Spleen (tissue), 11 donors: Measurements from ENCODE around the gene OR52K2. TPM values are rescaled to one million over a fixed set of nuclear protein-coding genes. Genes with fewer than 3 reads are reported as not detected.

Experiments
- DNase-seq: peaks from one replicate; pipeline ENCODE4 v3.0.0-alpha.2; 2020
- H3K27ac ChIP-seq, 8 donors: fragments of 200-600 bp; sonication (generic) in 7 of 8; 1 replicate in 4 of 8; 2 replicates in 4 of 8; pipeline versions ENCODE4 v1.5.0 to v1.8.0; 2016 to 2021; ENCODE audit warnings: inconsistent platforms in 4 of 8, mild to moderate bottlenecking in 4 of 8, moderate library complexity in 1 of 8
- H3K27me3 ChIP-seq, 7 donors: fragments of 200-600 bp; sonication (generic) in 6 of 7; replicated peaks in 1 of 7; 1 replicate in 4 of 7; 2 replicates in 3 of 7; pipeline versions ENCODE4 v1.5.0 to v1.8.0; 2016 to 2021; ENCODE audit warnings: inconsistent platforms in 3 of 7, mild to moderate bottlenecking in 1 of 7
- H3K36me3 ChIP-seq, 6 donors: fragments of 200-600 bp; sonication (generic) in 5 of 6; 1 replicate in 4 of 6; 2 replicates in 2 of 6; pipeline versions ENCODE4 v1.5.0 to v1.8.0; 2016 to 2021; ENCODE audit warnings: inconsistent platforms in 2 of 6
- H3K4me1 ChIP-seq, 6 donors: fragments of 200-600 bp; sonication (generic) in 5 of 6; 1 replicate in 3 of 6; 2 replicates in 3 of 6; pipeline versions ENCODE4 v1.5.0 to v1.8.0; 2016 to 2021; ENCODE audit warnings: inconsistent platforms in 3 of 6
- H3K4me3 ChIP-seq, 8 donors: fragments of 200-600 bp; sonication (generic) in 7 of 8; 1 replicate in 4 of 8; 2 replicates in 4 of 8; pipeline versions ENCODE4 v1.5.0 to v1.8.0; 2016 to 2021; ENCODE audit warnings: inconsistent platforms in 4 of 8, mild to moderate bottlenecking in 4 of 8, moderate library complexity in 2 of 8
- H3K9me3 ChIP-seq, 8 donors: fragments of 200-600 bp; sonication (generic) in 7 of 8; 1 replicate in 4 of 8; 2 replicates in 4 of 8; pipeline versions ENCODE4 v1.5.0 to v1.8.0; 2016 to 2021; ENCODE audit warnings: inconsistent platforms in 4 of 8
- CTCF ChIP-seq, 11 experiments: fragments of 200-600 bp in 7 of 11; fragments of 450-650 bp in 4 of 11; sonication (generic) in 4 of 11; IDR thresholded peaks in 8 of 11; conservative IDR thresholded peaks in 3 of 11; 1 replicate in 7 of 11; 2 replicates in 4 of 11; pipeline versions ENCODE4 v1.4.0 to v1.8.0; 2016 to 2021; ENCODE audit warnings: antibody characterized with exemption in 11 of 11, inconsistent platforms in 4 of 11, mild to moderate bottlenecking in 1 of 11
- POLR2A ChIP-seq, 3 donors: fragments of 450-650 bp; IDR thresholded peaks; one replicate each; pipeline ENCODE4 v1.5.1; 2017; ENCODE audit warnings: antibody characterized with exemption in 3 of 3, mild to moderate bottlenecking in 1 of 3
- POLR2AphosphoS5 ChIP-seq, 3 donors: sonication (generic); formaldehyde crosslinking; IDR thresholded peaks; one replicate each; pipeline ENCODE4 v1.5.1; 2017; ENCODE audit warnings: antibody characterized with exemption in 3 of 3
- WGBS, 5 donors: extraction: QIAGEN DNeasy Blood & Tissue Kit in 3 of 5; methylation state at CpG; one replicate each; pipeline versions ENCODE4 v1.1.5 to v1.1.7; 2013 to 2018; 5-methylcytosine and 5-hydroxymethylcytosine counted together
- intact Hi-C: fragments of 100-400 bp; cut with DNase I; formaldehyde crosslinking; loops from one replicate; pipeline ENCODE4 v1.15.0; 2023; ENCODE audit warnings: low total_unique reads
- polyA plus RNA-seq, 3 donors: library from polyadenylated mRNA; stranded (reverse); fragments of 200-250 nt; gene quantifications; one replicate each; pipeline ENCODE4 v1.2.1, GENCODE V29; 2013
- total RNA-seq, 7 donors: library from RNA; depleted of rRNA in 3 of 7; stranded (reverse); fragments of >200 nt in 3 of 7; fragmentation: NEBNext Ultra II Directional in 4 of 7; extraction: Animal tissue kit (Norgen Biotek cat#: 25700) in 4 of 7; gene quantifications; one replicate each; pipeline versions ENCODE4 v1.1.0 to v1.2.1, GENCODE V29; 2016 to 2021
- donor health status: healthy with polysubstance abuse.
- donor health status: DM: no; HTN: no; CAD: no; lungs with moderate emphysema.
- donor health status: DM: no; HTN: no; CAD: no.
- donor health status: Bipolar disorder and iron deficiency.
- donor health status: healthy.
- donor health status: DM: no; HTN: no; CAD: no.
- donor health status: DM: yes; HTN: yes; CAD: no.

The OR52K2 gene
- total and polyA plus RNA-seq, 10 donors: 0.94 to 1.4 (median 1.1) TPM; not detected in 5

GRCh38 chr11:4430051-4430450, 19.0 kb upstream of the OR52K2 start:
- no peak for DNase-seq
- intact Hi-C loops: no loop called here
- H3K27ac ChIP-seq: no peak overlapping the region
- no peaks in the 10 kb centered on the region for H3K36me3 ChIP-seq
- H3K27me3 ChIP-seq: no peaks in the 10 kb centered on the region
- no peak for TF ChIP-seq CTCF (IDR thresholded peaks at IDR 0.05 in 8 of 11, conservative IDR thresholded peaks at IDR 0.05 in 3 of 11)
- no peak for TF ChIP-seq POLR2A (IDR thresholded peaks at IDR 0.05)
- TF ChIP-seq POLR2AphosphoS5 (IDR thresholded peaks at IDR 0.05): no peak
- peaks cover 0 to 12% (median 0%) of the 10 kb centered on the region in 6 donors for H3K4me1 ChIP-seq
- H3K9me3 ChIP-seq: no peaks in the 10 kb centered on the region
- H3K4me3 ChIP-seq: no peak overlapping the region
- WGBS, 5 donors: 75 to 87% (median 78%) methylated on average over 4 of the region's 4 CpGs

- H3K4me3 ChIP-seq: peak overlapping the region in 1 of 8 donors; percentile 15
- H3K9me3 ChIP-seq: no peaks in the 10 kb centered on the region
- peak overlapping the region in 4 of 8 donors; percentile 28 to 78 (median 55) for H3K27ac ChIP-seq
- no peaks in the 10 kb centered on the region for H3K27me3 ChIP-seq
- TF ChIP-seq POLR2AphosphoS5 (IDR thresholded peaks at IDR 0.05): no peak
- TF ChIP-seq POLR2A (IDR thresholded peaks at IDR 0.05): no peak
- TF ChIP-seq CTCF (IDR thresholded peaks at IDR 0.05 in 8 of 11, conservative IDR thresholded peaks at IDR 0.05 in 3 of 11): no peak
- no peaks in the 10 kb centered on the region for H3K36me3 ChIP-seq
- WGBS, 5 donors: 34 to 63% (median 59%) methylated on average over 2 of the region's 2 CpGs
- no peak for DNase-seq
- H3K4me1 ChIP-seq: peaks cover 0 to 21% (median 3%) of the 10 kb centered on the region in 6 donors
- intact Hi-C loops: no loop called here
Measured at GRCh38 chr11:4433856-4434255, 15.2 kb upstream of the OR52K2 start.

GRCh38 chr11:4436411-4436810, 12.7 kb upstream of the OR52K2 start:
- no peak overlapping the region for H3K4me3 ChIP-seq
- H3K27ac ChIP-seq: peak overlapping the region in 4 of 8 donors; percentile 4 to 71 (median 39)
- 70 to 80% (median 71%) methylated on average over 1 of the region's 1 CpG for WGBS, 5 donors
- TF ChIP-seq POLR2AphosphoS5 (IDR thresholded peaks at IDR 0.05): no peak
- TF ChIP-seq POLR2A (IDR thresholded peaks at IDR 0.05): no peak
- TF ChIP-seq CTCF (IDR thresholded peaks at IDR 0.05 in 8 of 11, conservative IDR thresholded peaks at IDR 0.05 in 3 of 11): no peak
- peaks cover 0 to 23% (median 3%) of the 10 kb centered on the region in 6 donors for H3K4me1 ChIP-seq
- no peaks in the 10 kb centered on the region for H3K27me3 ChIP-seq
- peaks cover 0 to 4% (median 0%) of the 10 kb centered on the region in 8 donors for H3K9me3 ChIP-seq
- DNase-seq: no peak
- H3K36me3 ChIP-seq: no peaks in the 10 kb centered on the region
- intact Hi-C loops: no loop called here

- WGBS, 5 donors: 46 to 82% (median 80%) methylated on average over 3 of the region's 3 CpGs
- intact Hi-C loops: no loop called here
- H3K4me1 ChIP-seq: peaks cover 0 to 30% (median 1%) of the 10 kb centered on the region in 6 donors
- TF ChIP-seq POLR2AphosphoS5 (IDR thresholded peaks at IDR 0.05) (no peak), POLR2A (IDR thresholded peaks at IDR 0.05) (no peak), CTCF (IDR thresholded peaks at IDR 0.05 in 8 of 11, conservative IDR thresholded peaks at IDR 0.05 in 3 of 11) (no peak)
- no peaks in the 10 kb centered on the region for H3K27me3 ChIP-seq
- peak overlapping the region in 2 of 8 donors; percentile 19 to 79 for H3K27ac ChIP-seq
- H3K4me3 ChIP-seq: no peak overlapping the region
- peaks cover 0 to 4% (median 0%) of the 10 kb centered on the region in 8 donors for H3K9me3 ChIP-seq
- H3K36me3 ChIP-seq: no peaks in the 10 kb centered on the region
- DNase-seq: no peak
Measured at GRCh38 chr11:4441515-4441914, 7.6 kb upstream of the OR52K2 start.
